HepG2 (cell line): ENCODE data around the gene ABL2. TPM values are rescaled to one million over a fixed set of nuclear protein-coding genes. Genes with fewer than 3 reads are reported as not detected.

Experiments
- ATAC-seq: fragments of 200-7000 bp; cut with Tn5 transposase; 3 replicates; pipeline ENCODE4 v1.9.1; 2020; ENCODE audit warnings: mild to moderate bottlenecking, moderate library complexity
- BruUV-seq: library from RNA; stranded (reverse); fragments of 400-500 nt; replicated peaks from 2 replicates; lab custom pipeline; 2021; lab: Mats Ljungman, UMichigan
- CTCF ChIA-PET: fragments of 300-600 bp; formaldehyde crosslinking; extraction: SDS; loops from one replicate; lab custom pipeline; 2021; ENCODE audit warnings: low total read pairs, inconsistent platforms, low intra/inter-chr PET ratio; lab: Yijun Ruan, JAX
- POLR2A ChIA-PET: fragments of 350-600 bp; sonication (Branson Sonifier 250); formaldehyde crosslinking; loops from one replicate; lab custom pipeline; 2020; ENCODE audit warnings: antibody characterized with exemption, inconsistent platforms; lab: Yijun Ruan, JAX
- DNase-seq: peaks from one replicate; pipeline ENCODE4 v3.0.0-alpha.2; 2015; ENCODE audit warnings: low spot score
- FAIRE-seq: peaks from 3 replicates; lab custom pipeline; 2011; peaks lifted over from hg19 to GRCh38; lab: Jason Lieb, UNC
- H2AFZ ChIP-seq: one replicate; pipeline ENCODE4 v1.6.1; 2011; ENCODE audit warnings: low read length, inconsistent platforms
- H3K27ac ChIP-seq: fragments of 300-600 bp; 3 replicates; pipeline ENCODE4 v1.8.0; 2011; ENCODE audit warnings: mixed run types, mild to moderate bottlenecking, mixed read lengths, low read length, inconsistent platforms; ENCODE audit not compliant: insufficient read depth; ENCODE audit errors: extremely low read length
- H3K27me3 ChIP-seq, 2 experiments: fragments of 200-600 bp in 1 of 2; 2 replicates in 1 of 2; 3 replicates in 1 of 2; pipeline versions ENCODE4 v1.6.0 to v1.8.0; 2011; ENCODE audit warnings: low read length in 2 of 2, mild to moderate bottlenecking in 2 of 2, moderate library complexity in 2 of 2, inconsistent platforms in 1 of 2; ENCODE audit not compliant: insufficient read depth in 2 of 2, control insufficient read depth in 1 of 2
- H3K36me3 ChIP-seq, 2 experiments: fragments of 200-600 bp in 1 of 2; replicated peaks in 1 of 2; 2 replicates in 1 of 2; 3 replicates in 1 of 2; pipeline versions ENCODE4 v1.5.1 to v1.8.0; 2011; ENCODE audit warnings: low read length in 2 of 2, inconsistent platforms in 1 of 2; ENCODE audit not compliant: insufficient read depth in 2 of 2, control insufficient read depth in 1 of 2
- H3K4me1 ChIP-seq: 2 replicates; pipeline ENCODE4 v1.5.1; 2012; ENCODE audit warnings: low read length, inconsistent platforms; ENCODE audit not compliant: insufficient read depth
- H3K4me2 ChIP-seq: 2 replicates; pipeline ENCODE4 v1.6.0; 2011; ENCODE audit warnings: low read depth, low read length, inconsistent platforms
- H3K4me3 ChIP-seq, 3 experiments: fragments of 200-600 bp in 1 of 3; sonication (generic), shearing (Covaris generic) in 1 of 3; replicated peaks in 1 of 3; 2 replicates each; pipeline ENCODE4 v1.5.1; 2011 to 2016; ENCODE audit warnings: low read length in 3 of 3, inconsistent platforms in 2 of 3, low read depth in 2 of 3, mild to moderate bottlenecking in 2 of 3, control low read depth in 1 of 3, mixed read lengths in 1 of 3; ENCODE audit not compliant: insufficient read depth in 1 of 3
- H3K79me2 ChIP-seq: one replicate; pipeline ENCODE4 v1.6.1; 2011; ENCODE audit warnings: low read length, inconsistent platforms; ENCODE audit not compliant: insufficient read depth
- H3K9ac ChIP-seq: 2 replicates; pipeline ENCODE4 v1.6.0; 2011; ENCODE audit warnings: mild to moderate bottlenecking, low read depth, low read length, inconsistent platforms; ENCODE audit not compliant: insufficient read depth
- H3K9me3 ChIP-seq: 2 replicates; pipeline ENCODE4 v1.5.1; 2012; ENCODE audit warnings: mild to moderate bottlenecking, low read length
- H4K20me1 ChIP-seq: 2 replicates; pipeline ENCODE4 v1.6.0; 2011; ENCODE audit warnings: inconsistent platforms, mild to moderate bottlenecking, low read length, moderate library complexity; ENCODE audit not compliant: insufficient read depth
- FOSL2 ChIP-seq: sonication (generic); formaldehyde crosslinking; IDR thresholded peaks from 2 replicates; pipeline ENCODE4 v1.4.0; 2020; ENCODE audit warnings: missing genetic modification reagents
- RFXANK ChIP-seq: IDR thresholded peaks from 2 replicates; pipeline ENCODE4 v1.6.1; 2016
- THRA ChIP-seq: sonication (generic); formaldehyde crosslinking; IDR thresholded peaks from 2 replicates; pipeline ENCODE4 v1.4.0; 2020; ENCODE audit warnings: missing genetic modification reagents, borderline replicate concordance
- ZNF460 ChIP-seq: sonication (generic); formaldehyde crosslinking; IDR thresholded peaks from 2 replicates; pipeline ENCODE4 v1.5.1; 2020; ENCODE audit warnings: missing genetic modification reagents, mild to moderate bottlenecking, borderline replicate concordance
- WGBS: methylation state at CpG from one replicate; pipeline ENCODE4 v1.1.6; 2017; ENCODE audit warnings: low lambda C conversion rate; 5-methylcytosine and 5-hydroxymethylcytosine counted together
- in situ Hi-C: cut with HindIII; loops from 2 replicates; pipeline ENCODE4 v1.10.0; 2017; ENCODE audit warnings: low pct_unique_long_range_greater_than_20kb; ENCODE audit not compliant: extremely low pct_ligation_motif_present
- intact Hi-C: fragments of 100-400 bp; cut with micrococcal nuclease; formaldehyde crosslinking; loops from one replicate; pipeline ENCODE4 v1.10.0; 2022; ENCODE audit not compliant: unreplicated experiment
- polyA plus RNA-seq, 8 experiments: library from polyadenylated mRNA; depleted of rRNA in 3 of 8; stranded (reverse) in 7 of 8; unstranded in 1 of 8; fragments of >200 nt; fragmentation: Illumina TruSeq in 4 of 8; extraction: Trizol in 4 of 8; gene quantifications; 2 replicates each; pipeline versions ENCODE4 v1.2.1 to v1.2.3, GENCODE V29; 2011 to 2016; ENCODE audit warnings: low read depth in 4 of 8, missing spikeins in 1 of 8, mixed read lengths in 1 of 8; ENCODE audit not compliant: insufficient read depth in 1 of 8
- total RNA-seq, 5 experiments: library from RNA; depleted of rRNA; stranded (reverse); fragments of >200 nt; fragmentation: Illumina TruSeq; extraction: Trizol; gene quantifications; 2 replicates each; pipeline ENCODE4 v1.2.3, GENCODE V29; 2016; ENCODE audit warnings: low read depth in 1 of 5

Gene ABL2
- total and polyA plus RNA-seq, 2 of the 13 experiments (the other 11 are each of a cell fraction or from before 2014, with no cell fraction given): 5.8 to 6.0 TPM

DNA sequence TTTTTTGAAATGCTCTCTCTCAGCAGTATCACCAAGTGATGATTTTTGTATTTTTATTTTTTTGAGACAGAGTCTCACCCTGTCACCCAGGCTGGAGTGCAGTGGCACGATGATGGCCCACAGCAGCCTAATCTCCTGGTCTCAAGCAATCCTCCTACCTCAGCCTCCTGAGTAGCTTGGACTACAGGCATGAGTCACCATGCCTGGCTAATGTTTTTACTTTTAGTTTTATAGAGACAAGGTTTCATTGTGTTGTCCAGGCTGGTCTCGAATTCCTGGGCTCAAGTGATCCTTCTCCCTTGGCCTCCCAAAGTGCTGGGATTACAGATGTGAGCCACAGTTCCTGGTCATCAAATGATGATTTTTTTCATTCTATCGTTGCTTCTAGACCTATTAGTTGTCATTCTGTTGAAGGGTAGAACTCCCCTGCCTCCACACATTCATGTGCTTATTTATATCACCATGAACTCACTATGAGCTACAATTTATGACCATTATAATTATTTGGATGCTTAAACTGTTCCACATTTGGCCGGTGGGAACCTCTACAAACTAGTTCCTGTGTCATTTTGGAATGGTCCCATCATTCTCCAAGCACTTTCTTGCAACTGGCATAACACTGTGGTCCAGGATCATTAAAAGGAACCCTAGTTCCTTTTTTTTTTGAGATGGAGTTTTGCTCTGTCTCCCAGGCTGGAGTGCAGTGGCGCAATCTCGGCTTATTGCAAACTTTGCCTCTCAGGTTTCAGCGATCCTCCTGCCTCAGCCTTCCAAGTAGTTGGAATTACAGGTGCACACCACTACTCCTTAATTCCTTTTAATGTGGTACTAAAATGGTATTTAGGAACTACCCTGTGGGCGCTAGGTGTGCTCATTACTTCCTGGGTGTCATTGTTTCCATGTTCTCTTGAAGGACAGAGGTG lies 167.9 kb downstream of the ABL2 start:
- intact Hi-C loops (no loop called here), in situ Hi-C loops (no loop called here)
- POLR2A ChIA-PET: no interaction called here
- ATAC-seq: no peak
- no peak for FAIRE-seq
- H3K4me3 ChIP-seq: no peak overlapping the region
- no peaks in the 10 kb centered on the region for H3K27me3 ChIP-seq
- peaks cover 5 to 33% of the 10 kb centered on the region in 2 experiments; a peak in 4 of 5 replicates for H3K36me3 ChIP-seq
- no peak overlapping the region for H3K4me2 ChIP-seq
- H2AFZ ChIP-seq: no peak overlapping the region
- 95% methylated on average over 8 of the region's 8 CpGs for WGBS
- no peaks in the 10 kb centered on the region for H4K20me1 ChIP-seq
- peaks cover 13% of the 10 kb centered on the region for H3K4me1 ChIP-seq
- H3K27ac ChIP-seq: no peak overlapping the region
- DNase-seq: no peak
- TF ChIP-seq FOSL2 (0 out of 2 replicates have a peak, but pooled peaks have one; percentile 34), RFXANK (no peak), THRA (CRISPR knock-in tag) (no peak), ZNF460 (CRISPR knock-in tag) (no peak)
- no peaks in the 10 kb centered on the region for H3K79me2 ChIP-seq
- no peaks in the 10 kb centered on the region for H3K9me3 ChIP-seq
- CTCF ChIA-PET: no interaction called here
- no peak overlapping the region for H3K9ac ChIP-seq
- no TSS peak for BruUV-seq
